Measurements from ENCODE around the gene TMED7.

DNA sequence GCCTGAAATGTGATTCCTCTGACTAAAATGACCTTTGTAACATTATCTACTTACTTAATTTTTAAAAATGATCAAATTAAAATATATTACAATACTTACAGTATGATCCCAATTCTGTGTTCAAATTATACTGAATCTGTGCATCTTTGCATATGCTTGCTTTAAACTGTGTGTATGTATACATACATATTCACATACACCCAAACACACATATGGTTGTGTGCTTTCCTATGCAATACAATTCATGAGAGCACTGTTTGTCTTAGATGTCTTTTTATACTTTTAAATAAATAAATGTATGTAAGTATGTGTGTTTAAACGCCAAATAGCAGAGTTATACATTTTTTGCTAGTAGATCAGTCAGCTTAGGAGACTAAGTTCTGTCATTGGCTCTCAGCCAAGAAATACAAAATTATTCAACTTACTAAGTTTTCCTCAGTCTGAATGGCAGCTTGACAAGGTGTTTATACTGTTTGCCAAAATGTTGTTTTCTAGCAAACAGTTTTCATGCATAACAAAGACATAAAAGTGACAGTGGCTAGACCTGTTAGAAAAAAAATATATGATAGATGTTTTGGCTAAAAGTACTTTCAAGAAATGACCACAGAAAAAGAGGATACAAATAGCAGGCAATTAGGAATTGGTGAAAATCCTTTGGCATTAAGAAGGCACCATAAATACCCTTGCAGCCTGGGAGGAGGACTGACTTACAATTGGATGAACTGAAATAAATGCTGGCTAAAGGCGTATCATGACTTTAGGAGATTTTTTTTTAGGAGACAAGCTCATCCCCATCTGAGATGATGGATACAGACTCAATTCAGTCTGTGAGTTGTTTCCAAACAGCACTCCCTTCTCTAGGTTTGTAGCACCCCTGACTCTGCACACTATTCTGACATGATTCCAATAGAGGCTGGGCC lies 31.4 kb downstream of the TMED7 start:
- TF ChIP-seq CTCF (IDR thresholded peaks at IDR 0.05; ENCODE audit: low read depth, low read length, missing input control), result no peak
- TF ChIP-seq, protein P1, sequence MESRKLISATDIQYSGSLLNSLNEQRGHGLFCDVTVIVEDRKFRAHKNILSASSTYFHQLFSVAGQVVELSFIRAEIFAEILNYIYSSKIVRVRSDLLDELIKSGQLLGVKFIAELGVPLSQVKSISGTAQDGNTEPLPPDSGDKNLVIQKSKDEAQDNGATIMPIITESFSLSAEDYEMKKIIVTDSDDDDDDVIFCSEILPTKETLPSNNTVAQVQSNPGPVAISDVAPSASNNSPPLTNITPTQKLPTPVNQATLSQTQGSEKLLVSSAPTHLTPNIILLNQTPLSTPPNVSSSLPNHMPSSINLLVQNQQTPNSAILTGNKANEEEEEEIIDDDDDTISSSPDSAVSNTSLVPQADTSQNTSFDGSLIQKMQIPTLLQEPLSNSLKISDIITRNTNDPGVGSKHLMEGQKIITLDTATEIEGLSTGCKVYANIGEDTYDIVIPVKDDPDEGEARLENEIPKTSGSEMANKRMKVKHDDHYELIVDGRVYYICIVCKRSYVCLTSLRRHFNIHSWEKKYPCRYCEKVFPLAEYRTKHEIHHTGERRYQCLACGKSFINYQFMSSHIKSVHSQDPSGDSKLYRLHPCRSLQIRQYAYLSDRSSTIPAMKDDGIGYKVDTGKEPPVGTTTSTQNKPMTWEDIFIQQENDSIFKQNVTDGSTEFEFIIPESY (IDR thresholded peaks at IDR 0.05), result no peak
- no peak for TF ChIP-seq RAD21 (IDR thresholded peaks at IDR 0.05)
- no peak for TF ChIP-seq YY1 (IDR thresholded peaks at IDR 0.05)
